CMK (cell line): Measurements from ENCODE around the gene LSM4.

Experiments
- DNase-seq: peaks from one replicate; pipeline ENCODE4 v3.0.0-alpha.2; 2010; ENCODE audit warnings: low read depth

LSM4 gene

DNA sequence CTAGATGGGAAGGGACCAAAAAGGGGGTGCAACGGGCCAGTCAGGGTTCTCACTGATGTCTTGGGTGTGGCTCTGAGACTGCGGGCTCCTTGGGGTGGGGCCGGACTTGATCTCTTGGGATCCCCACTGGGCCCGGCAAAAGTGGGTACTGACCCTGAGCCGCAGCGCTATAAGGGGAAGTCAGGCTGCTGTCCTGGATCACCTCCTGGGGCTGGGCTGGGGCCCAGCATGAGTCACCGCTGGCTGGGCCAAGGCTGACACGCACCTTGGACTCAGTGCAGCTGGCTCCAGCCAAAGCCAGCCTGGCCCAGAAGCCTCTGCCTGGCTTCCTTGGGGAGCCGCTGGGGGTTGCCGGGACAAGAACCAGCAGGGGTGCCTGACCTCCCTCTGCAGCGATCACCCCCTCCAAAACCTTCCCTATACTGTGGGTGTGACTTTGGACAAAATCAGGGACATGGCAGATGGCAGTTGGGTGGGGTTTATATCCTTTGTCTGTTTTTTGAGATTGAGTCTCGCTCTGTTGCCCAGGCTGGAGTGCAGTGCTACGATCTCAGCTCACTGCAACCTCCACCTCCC, 48.0 kb downstream of the LSM4 start:
- DNase-seq = no peak

- DNase-seq = no peak
Observed at GRCh38 chr19:18274219-18274780, 48.6 kb downstream of the LSM4 start, which contains the start of gene IQCN. TSS of gene IQCN (minus strand) at chr19:18274452. CDS start at chr19:18269478, 4,974 bp downstream.

GRCh38 chr19:18273561-18274218, 49.2 kb downstream of the LSM4 start:
- no peak for DNase-seq

DNA sequence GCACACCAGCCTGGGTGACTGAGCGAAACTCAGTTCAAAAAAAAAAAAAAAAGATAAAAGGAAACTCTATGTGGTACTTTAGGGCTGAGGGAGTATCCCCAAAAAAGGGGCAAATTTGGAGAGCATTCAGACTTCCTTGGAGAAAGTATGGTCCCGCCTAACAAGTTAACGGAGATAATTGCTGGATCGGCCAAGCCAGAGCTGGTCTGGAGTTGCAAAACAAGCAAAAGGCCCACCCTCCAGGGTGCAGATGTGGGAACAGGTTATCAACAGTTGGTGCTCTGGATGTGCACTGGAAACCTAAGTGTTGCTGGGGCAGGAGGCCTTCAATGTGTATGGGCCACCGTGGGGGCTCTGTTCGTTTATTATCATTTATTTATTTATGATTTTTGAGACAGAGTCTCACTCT, 51.4 kb downstream of the LSM4 start:
- DNase-seq = no peak

- no peak for DNase-seq
Observed at GRCh38 chr19:18270326-18270725, 52.5 kb downstream of the LSM4 start.

DNA sequence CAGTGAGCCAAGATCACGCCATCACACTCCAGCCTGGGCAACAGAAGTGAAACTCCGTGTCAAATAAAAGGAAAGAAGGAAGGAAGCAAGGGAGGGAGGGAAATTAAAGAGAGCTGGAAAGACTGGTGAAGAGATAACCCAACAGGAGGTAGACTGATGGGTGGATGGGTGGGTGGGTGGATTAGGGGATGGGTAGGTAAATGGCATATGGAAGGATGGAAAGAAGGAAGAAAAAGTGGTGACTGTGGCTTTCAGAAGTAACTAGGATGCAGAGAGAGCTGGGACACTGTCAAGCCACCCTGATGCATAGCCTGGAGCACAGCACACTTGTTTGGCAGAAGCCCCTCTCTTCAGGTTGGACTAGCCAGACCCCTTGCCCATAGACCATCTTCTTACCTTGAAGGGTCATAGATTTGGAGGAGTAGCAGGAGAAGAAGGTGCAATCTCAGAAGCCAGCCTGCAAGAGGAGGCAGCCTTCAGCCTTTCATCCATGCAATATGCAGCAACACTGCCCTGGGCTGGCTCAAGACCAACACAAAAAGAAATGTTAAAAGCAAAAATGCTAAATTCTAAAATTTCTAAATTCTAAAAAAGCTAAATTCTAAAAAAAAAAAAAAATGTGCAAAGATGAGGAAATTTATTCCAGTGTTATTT, 53.7 kb downstream of the LSM4 start:
- no peak for DNase-seq

DNA sequence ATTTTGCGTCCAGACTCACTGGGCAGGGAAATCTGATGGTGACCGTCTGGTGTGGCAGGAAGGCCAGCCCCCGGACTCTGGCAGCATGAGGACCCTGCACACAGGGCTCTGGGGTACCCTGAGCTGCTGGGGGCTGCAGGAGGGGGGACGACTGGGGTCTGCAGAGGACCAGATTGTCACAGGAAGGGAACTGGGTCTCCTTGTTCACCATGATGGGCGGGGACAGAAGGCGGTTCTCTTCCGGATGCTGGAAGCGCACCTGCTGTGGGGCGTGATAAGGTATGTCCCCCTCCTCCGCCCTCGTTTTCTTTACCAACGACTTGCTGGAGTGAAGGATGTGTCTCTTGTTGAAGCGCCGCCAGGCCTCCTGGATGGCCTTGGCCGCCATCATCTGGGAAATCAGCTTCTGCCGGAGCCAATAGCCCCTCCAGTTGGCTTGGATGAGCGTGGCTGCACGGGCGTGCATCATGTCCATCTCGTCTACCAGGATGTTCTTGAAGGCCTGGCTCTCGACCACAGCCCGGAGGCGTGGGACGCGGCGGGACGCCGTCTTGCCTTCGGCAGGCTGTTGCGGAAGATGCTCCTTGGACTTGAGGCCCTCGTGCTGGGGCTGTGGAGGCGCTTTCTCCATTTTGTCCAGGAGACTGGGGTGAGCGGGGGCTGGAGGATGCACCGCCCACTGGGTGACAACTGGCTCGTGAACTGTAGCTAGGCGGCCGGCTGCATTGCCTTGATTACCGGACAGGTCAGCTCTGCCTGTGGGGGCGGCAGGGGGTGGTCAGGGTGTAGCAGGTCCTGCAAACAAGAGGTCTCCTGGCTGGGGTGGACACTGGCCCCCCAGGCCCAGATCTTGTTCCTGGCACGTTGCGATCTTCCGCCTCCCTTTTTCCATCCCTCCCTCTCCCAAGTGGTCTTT, 55.8 kb downstream of the LSM4 start:
- DNase-seq = no peak

DNA sequence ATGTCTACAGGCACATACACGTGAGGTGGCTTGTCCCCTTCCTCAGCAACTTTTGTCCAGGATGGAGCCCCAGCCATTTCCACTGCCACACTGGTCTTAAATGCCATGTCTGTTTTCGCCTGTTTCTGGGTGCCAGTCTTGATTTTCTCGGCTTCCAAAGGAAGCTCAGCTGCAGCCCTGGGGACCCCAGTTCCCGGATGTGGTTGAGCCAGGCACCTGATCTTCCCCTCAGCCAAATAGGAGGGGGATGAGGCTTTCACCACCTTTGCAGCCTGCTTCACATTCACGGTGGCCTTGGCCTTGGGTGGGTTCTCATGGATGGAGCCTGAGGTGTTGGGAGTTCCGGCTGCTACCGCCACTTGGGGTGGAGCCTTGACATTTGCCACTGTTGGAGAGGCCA, 57.3 kb downstream of the LSM4 start:
- DNase-seq = no peak

DNA sequence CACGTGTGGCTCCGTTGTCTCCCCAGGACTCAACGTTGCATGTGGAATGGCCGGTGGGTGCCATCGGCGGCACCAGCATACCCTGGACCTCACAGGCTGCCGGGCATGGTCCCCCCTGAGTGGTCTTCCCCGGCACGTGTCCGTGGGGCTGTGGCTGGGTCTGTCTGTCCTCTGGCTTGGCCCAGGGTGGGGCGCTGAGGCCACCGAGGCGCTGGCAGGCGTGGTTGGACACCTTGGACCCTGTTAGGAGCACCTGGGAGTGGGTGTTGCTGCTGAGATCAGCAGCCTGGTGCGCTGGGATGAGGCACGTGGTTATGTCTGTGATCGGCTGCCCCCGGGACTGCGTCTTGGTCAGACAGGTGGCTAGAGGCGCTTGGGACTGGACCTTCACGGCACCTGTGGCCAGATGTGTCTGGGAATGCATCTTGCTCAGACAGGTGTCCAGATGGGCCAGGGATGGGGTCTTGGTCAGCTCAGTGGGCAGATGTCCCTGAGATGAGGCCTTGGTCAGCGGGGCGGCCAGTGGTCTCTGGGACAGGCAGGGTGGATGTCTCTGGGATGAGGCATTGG, 57.8 kb downstream of the LSM4 start:
- DNase-seq = no peak

GRCh38 chr19:18264137-18264854, 58.6 kb downstream of the LSM4 start:
- DNase-seq = no peak

DNA sequence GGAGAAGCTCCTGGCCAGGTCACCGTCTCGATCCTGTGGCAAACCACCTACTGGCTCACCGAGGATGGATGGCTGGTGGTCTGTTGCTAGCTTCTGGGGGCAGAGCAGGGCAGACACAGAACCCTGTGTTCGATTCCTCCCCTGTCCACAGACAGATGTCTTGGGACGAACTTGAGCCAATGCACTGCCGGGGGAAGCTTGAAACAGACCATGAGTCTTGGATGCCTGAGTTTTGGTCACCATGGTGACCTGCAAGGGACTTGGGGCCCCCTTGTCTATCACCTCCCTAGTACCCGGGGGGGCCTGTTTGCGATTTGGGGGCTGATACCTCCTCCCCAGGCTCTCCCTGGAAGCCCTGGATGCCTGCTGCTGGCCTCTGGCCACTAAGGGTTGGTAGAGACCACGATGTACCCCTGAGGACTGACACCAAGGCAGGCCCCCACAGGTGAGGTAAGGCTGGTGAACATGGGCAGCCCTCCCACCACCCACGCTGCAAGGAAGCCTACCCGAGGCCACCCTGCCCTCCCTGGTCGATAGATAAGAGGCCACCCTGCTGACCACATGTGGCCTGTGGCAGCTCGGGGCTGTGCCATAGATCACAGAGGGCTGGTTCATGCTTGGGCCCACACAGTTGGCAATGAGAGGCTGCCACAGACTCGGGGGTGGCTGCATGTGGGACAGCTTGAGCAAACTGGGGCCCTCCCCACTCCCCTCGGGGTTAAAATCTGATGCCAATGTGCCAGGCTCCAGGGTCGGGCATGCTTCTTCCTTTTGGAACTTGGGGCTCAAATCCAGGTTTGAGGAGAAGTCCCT, 59.3 kb downstream of the LSM4 start:
- DNase-seq = no peak

DNA sequence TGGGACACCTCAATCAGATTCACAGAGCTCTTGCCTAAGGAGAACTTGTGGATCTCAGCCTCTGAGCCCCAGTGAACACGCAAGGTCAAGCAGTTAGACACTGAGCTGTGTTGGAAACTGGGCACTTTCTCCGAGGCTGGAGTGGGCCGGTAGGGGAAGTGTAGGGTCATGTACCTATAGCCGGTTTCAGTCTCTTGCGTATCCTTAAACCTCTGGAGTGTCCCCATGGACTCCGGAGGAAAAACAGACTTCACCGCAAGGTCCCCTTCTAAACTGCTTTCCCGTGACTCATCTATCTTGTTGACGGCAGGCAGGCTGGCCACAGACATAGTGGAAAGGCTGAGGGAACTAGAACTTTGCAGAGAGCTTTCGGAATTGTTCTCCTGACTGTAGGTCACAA, 60.0 kb downstream of the LSM4 start:
- DNase-seq = no peak

- DNase-seq = no peak
Observed at GRCh38 chr19:18262144-18262543, 60.7 kb downstream of the LSM4 start.

DNA sequence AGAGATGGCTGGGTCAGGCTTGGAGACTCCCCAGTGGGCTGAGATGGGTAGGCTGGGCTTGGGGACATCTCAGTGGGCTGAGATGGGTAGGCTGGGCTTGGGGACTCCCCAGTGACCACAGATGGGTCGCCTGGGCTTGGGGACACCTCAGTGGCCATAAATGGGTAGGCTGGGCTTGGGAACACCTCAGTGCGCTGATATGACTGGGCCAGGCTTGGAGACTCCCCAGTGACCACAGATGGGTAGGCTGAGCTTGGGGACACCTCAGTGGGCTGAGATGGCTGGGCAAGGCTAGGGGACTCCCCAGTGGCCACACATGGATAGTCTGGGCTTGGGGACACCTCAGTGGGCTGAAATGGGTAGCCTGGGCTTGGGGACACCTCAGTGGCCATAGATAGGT, 61.4 kb downstream of the LSM4 start:
- no peak for DNase-seq

- DNase-seq = no peak
Observed at GRCh38 chr19:18259893-18260292, 63.0 kb downstream of the LSM4 start.

DNA sequence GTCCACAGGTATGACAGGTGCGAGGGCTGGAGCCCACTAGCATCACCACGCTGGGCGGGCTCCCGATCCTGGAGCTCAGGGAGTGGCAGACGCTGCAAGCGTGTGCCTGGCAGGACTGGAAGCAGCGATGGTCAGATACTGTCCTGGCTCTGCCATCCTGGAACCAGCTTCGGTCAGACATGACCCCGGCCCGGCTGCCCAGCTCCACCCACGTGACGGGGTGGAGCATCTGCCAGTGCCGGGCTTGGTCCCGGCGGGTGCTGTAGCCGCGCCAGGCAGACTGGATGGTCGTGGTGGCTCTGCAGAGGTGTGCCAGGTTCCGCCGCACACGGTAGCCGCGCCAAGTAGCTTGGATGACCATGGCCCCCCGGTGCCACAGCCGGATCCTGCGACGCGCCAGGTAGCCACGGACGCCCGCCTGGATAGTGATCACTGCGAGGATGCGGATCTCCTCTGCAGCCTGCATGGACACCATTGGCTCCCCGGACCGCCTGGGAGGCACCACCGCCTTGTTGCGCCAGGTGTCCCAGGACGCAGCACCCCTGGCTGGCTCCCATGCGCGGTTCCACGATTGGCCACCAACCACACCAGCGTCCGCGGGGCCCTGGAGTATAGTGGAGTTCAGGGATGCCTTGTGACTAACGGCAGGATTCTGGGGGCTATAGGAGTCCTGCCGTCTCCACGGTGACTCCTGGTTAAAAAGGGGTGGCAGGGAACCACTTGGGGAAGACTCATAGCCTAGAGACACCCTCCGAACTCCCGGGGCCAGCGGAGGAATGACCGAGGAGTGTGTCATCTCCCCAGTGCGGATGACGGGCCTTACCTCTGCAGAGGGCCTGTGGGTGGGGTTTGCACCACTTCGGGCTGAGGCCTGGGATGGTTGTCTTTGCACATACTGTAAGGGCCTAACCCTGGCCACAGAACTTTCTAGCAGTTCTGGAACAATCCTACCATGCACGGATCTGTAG, 65.1 kb downstream of the LSM4 start:
- no peak for DNase-seq
